Nephron progenitor cell (in vitro differentiated cells): ENCODE results near the gene NR3C2.
A peak's percentile ranks its signal among the peaks of the same experiment; 100 is the strongest.

ENCODE experiments used
- DNase-seq: peaks from one replicate; pipeline ENCODE4 v3.0.0; 2021
- H3K27ac Mint-ChIP-seq: 2 replicates; pipeline ENCODE4 v1.8.0; 2021; ENCODE audit warnings: mild to moderate bottlenecking, moderate library complexity, mixed read lengths
- H3K27me3 Mint-ChIP-seq: 2 replicates; pipeline ENCODE4 v1.8.0; 2021; ENCODE audit warnings: mild to moderate bottlenecking, low read depth, mixed read lengths; ENCODE audit not compliant: poor library complexity
- H3K36me3 Mint-ChIP-seq: 2 replicates; pipeline ENCODE4 v1.8.0; 2021; ENCODE audit warnings: low read depth, mixed read lengths
- H3K4me1 Mint-ChIP-seq: 2 replicates; pipeline ENCODE4 v1.8.0; 2021; ENCODE audit warnings: mixed read lengths
- H3K4me3 Mint-ChIP-seq: 2 replicates; pipeline ENCODE4 v1.8.0; 2021; ENCODE audit warnings: mild to moderate bottlenecking, moderate library complexity, mixed read lengths
- H3K9me3 Mint-ChIP-seq: 2 replicates; pipeline ENCODE4 v1.8.0; 2021; ENCODE audit warnings: mild to moderate bottlenecking, moderate library complexity, mixed read lengths
- TF ChIP-seq, protein P1 (sequence below): fragments of 200-600 bp; sonication (generic); IDR thresholded peaks from 2 replicates; pipeline ENCODE4 v1.5.0; 2021; ENCODE audit warnings: antibody characterized with exemption

NR3C2 gene

DNA sequence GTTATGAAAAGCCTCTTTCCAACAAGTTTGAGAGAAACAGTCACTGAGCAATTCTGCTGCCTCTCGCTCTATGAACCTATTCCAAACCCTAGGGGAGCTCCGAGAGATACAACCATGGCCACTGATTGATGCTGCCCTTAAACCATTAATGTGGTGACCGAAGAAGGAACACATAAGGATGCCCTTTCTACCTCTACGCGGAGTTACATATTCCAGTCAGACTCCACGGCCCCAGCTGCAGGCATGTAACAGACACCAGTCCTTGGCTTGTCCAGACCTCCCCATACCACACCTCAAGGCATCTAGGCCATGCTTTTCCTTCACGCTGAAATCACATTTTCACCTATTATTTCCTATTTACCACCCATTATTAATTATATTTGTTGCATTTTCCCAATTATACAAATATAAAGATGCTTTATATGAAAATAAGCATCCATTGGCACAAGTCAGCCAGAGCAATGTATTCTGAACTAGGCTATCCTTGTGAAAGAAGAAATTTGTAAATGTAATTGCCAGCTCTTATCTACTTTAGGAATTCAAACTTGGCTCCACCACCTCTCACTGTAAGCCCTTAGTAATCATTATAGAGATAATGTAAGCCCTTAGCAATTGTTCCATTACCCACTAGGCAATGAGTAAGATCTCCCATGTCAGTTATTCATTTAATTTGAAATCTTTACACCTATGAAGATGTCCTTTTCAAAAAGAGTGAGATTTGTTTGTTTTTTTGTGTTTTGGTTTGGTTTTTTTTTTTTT lies 338.4 kb downstream of the NR3C2 start:
- Mint-ChIP-seq H3K27me3 (no peaks in the 10 kb centered on the region), H3K4me3 (no peak overlapping the region), H3K27ac (no peak overlapping the region), H3K4me1 (peaks cover 10% of the 10 kb centered on the region), H3K9me3 (peaks cover 31% of the 10 kb centered on the region), H3K36me3 (peaks cover 42% of the 10 kb centered on the region)
- TF ChIP-seq, protein P1, sequence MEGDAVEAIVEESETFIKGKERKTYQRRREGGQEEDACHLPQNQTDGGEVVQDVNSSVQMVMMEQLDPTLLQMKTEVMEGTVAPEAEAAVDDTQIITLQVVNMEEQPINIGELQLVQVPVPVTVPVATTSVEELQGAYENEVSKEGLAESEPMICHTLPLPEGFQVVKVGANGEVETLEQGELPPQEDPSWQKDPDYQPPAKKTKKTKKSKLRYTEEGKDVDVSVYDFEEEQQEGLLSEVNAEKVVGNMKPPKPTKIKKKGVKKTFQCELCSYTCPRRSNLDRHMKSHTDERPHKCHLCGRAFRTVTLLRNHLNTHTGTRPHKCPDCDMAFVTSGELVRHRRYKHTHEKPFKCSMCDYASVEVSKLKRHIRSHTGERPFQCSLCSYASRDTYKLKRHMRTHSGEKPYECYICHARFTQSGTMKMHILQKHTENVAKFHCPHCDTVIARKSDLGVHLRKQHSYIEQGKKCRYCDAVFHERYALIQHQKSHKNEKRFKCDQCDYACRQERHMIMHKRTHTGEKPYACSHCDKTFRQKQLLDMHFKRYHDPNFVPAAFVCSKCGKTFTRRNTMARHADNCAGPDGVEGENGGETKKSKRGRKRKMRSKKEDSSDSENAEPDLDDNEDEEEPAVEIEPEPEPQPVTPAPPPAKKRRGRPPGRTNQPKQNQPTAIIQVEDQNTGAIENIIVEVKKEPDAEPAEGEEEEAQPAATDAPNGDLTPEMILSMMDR: no peak
- no peak for DNase-seq

DNA sequence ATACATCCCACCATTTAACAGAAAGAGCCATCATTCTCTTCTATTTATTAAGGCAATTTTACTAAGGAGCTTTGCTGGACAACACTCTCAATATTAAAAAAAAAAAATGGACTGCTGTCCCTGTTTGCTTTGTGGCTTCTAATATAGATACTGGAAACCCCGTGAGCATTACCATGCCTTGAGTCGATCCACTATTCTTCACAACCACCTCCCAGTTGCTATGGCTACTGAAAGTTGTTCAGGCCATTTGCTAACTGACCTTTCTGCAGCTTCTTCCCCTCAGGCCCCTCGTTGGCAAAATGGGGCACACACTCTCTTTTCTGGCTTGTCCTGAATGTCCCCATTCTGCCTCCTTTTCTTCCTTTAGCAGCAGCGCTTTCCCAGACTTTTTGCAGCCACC lies 340.4 kb downstream of the NR3C2 start:
- Mint-ChIP-seq H3K27me3 (no peaks in the 10 kb centered on the region), H3K4me1 (peaks cover 10% of the 10 kb centered on the region), H3K4me3 (no peak overlapping the region), H3K27ac (peak overlapping the region; percentile 87), H3K36me3 (peaks cover 38% of the 10 kb centered on the region), H3K9me3 (peaks cover 21% of the 10 kb centered on the region)
- no peak for DNase-seq
- TF ChIP-seq, protein P1: no peak

DNA sequence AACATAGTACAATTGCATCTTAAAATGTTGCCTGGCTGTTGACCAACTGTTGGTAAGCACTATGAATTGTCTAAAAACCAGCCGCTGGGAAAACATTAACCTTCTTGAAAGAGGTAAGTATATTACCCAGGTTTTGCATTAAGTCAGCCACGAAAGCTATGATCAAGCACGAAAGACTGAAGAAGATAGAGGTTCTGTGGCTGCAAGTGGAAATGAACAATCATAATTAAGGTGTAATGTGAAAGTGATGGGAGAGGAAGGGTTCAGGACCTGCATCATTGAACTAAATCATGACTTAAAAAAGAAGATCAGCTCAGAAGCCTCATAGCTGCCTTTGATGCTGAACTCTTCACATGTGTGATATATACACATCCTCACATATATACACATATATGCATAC lies 341.0 kb downstream of the NR3C2 start:
- TF ChIP-seq, protein P1: no peak
- Mint-ChIP-seq H3K9me3 (peaks cover 15% of the 10 kb centered on the region), H3K27me3 (no peaks in the 10 kb centered on the region), H3K36me3 (peaks cover 32% of the 10 kb centered on the region), H3K4me1 (peaks cover 10% of the 10 kb centered on the region), H3K4me3 (no peak overlapping the region), H3K27ac (no peak overlapping the region)
- no peak for DNase-seq

DNA sequence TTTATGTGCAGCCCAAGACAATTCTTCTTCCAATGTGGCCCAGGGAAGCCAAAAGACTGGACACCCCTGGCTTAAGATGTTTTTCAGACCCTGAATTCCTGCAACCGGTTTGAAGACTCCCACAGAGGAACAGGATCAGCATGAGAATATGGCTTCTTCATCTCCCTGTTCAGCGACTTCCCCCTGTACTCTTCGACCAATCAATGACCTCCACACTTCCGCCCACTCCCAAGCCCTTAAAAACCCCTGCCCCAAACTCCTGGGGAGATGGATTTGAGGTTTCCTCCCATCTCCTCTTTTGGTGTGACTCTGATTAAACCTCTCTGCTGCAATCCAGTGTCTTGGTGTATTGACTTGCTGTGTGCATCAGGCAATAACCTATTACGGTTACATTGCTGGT lies 344.4 kb downstream of the NR3C2 start:
- H3K27ac Mint-ChIP-seq: no peak overlapping the region
- peaks cover 10% of the 10 kb centered on the region for H3K4me1 Mint-ChIP-seq
- H3K9me3 Mint-ChIP-seq: no peaks in the 10 kb centered on the region
- H3K4me3 Mint-ChIP-seq: no peak overlapping the region
- no peak for DNase-seq
- no peaks in the 10 kb centered on the region for H3K27me3 Mint-ChIP-seq
- peaks cover 12% of the 10 kb centered on the region for H3K36me3 Mint-ChIP-seq
- TF ChIP-seq, protein P1: no peak

DNA sequence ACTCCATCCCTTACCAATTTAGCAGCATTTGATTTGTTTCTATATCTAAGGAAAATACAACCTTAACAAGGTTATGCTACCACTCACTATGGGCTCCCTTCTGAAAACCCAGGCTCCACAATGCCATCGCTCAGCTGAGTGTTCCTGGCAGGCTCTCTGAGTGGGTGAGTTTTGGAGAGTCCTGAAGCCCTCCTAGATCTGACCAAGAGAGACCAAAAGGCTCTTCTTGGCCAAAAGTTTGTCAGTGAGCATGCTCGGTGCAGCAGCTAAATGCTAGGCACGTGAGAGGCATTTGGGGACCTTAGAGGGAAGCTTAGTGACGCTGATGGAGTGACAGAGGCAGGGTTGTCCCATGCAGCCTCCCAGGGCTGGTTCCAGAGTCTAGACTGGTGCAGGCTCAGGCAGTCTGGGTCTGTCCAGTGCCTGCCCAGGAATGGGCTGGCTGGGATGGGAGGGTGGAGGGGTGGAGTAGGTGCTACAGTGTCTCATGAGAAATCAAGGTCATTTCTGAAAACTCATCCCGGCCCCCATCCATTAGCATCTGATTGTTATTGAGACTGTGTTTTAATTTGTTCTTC lies 346.8 kb downstream of the NR3C2 start:
- H3K27ac Mint-ChIP-seq: no peak overlapping the region
- no peaks in the 10 kb centered on the region for H3K27me3 Mint-ChIP-seq
- H3K4me3 Mint-ChIP-seq: no peak overlapping the region
- TF ChIP-seq, protein P1: no peak
- H3K9me3 Mint-ChIP-seq: no peaks in the 10 kb centered on the region
- no peak for DNase-seq
- no peaks in the 10 kb centered on the region for H3K4me1 Mint-ChIP-seq
- H3K36me3 Mint-ChIP-seq: peaks cover 12% of the 10 kb centered on the region

DNA sequence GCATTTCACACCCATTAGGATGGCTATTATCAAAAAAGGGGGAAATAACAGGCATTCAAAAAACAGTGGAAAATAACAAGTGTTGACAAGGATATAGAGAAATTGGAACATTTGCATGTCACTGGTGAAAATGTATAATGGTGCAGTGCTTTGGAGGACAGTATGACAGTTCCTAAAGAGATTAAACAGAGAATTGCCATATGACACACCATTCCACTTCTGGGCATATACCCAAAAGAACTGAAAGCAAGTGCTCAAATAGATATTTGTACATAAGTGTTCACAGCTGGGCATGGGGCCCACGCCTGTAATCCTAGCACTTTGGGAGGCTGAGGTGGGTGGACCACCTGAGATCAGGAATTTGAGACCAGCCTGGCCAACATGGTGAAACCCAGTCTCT lies 348.1 kb downstream of the NR3C2 start:
- Mint-ChIP-seq H3K4me1 (no peaks in the 10 kb centered on the region), H3K27ac (no peak overlapping the region), H3K36me3 (peaks cover 12% of the 10 kb centered on the region), H3K9me3 (no peaks in the 10 kb centered on the region), H3K4me3 (no peak overlapping the region), H3K27me3 (no peaks in the 10 kb centered on the region)
- DNase-seq: no peak
- TF ChIP-seq, protein P1: no peak
